SK-N-MC (cell line): ENCODE data around the gene CRACR2A.

Experiments used
- EZH2 ChIP-seq: fragments of 200-600 bp; sonication (generic); IDR thresholded peaks from one replicate; pipeline ENCODE4 v1.6.1; 2017; ENCODE audit warnings: antibody characterized with exemption
- FOXP2 ChIP-seq: optimal IDR thresholded peaks from 2 replicates; pipeline ENCODE3; 2011; ENCODE audit warnings: mild to moderate bottlenecking, moderate library complexity; ENCODE audit not compliant: insufficient read depth; ENCODE audit errors: extremely low read length, control extremely low read depth
- POLR2AphosphoS5 ChIP-seq: IDR thresholded peaks from 2 replicates; pipeline ENCODE4 v1.6.1; 2012; ENCODE audit warnings: mild to moderate bottlenecking, low read depth, low read length, borderline replicate concordance

GRCh38 chr12:3634348-3634747 lies 118.6 kb downstream of the CRACR2A start:
- TF ChIP-seq POLR2AphosphoS5 (no peak), EZH2 (no peak), FOXP2 (no peak)
